ENCODE results near the gene TMED10. TPM values are rescaled to one million over a fixed set of nuclear protein-coding genes. Genes with fewer than 3 reads are reported as not detected.
A peak's percentile ranks its signal among the peaks of the same experiment; 100 is the strongest.

Gene TMED10
- total RNA-seq, 1 experiment from 2014 or later: 709 TPM

GRCh38 chr14:75150150-75150549 is 26.3 kb downstream of the TMED10 start:
- Histone ChIP-seq H4K20me1 (ENCODE audit: insufficient read depth) (peaks cover 55% of the 10 kb centered on the region), H3K4me2 (no peak overlapping the region), H3K36me3 (ENCODE audit: low read depth) (peaks cover 60% of the 10 kb centered on the region), H3K9me2 (ENCODE audit: insufficient read depth) (no peaks in the 10 kb centered on the region), H2AFZ (no peak overlapping the region), H3K27ac (no peak overlapping the region), H3F3A (ENCODE audit: insufficient read depth, low read depth) (peaks cover 18% of the 10 kb centered on the region), H3K27me3 (ENCODE audit: insufficient read depth, low read depth) (no peaks in the 10 kb centered on the region), H3K4me3 (no peak overlapping the region), H3K4me1 (replicated peaks; ENCODE audit: insufficient read depth) (no peaks in the 10 kb centered on the region), H3K79me2 (ENCODE audit: low read depth) (peaks cover 86% of the 10 kb centered on the region), H3K9me3 (ENCODE audit: insufficient read depth, low read depth) (no peaks in the 10 kb centered on the region)
- no TSS peak for BruUV-seq (replicated peaks)
- TF ChIP-seq EZH2 (IDR thresholded peaks at IDR 0.05; ENCODE audit: low read depth): no peak
- TF ChIP-seq, protein P1, sequence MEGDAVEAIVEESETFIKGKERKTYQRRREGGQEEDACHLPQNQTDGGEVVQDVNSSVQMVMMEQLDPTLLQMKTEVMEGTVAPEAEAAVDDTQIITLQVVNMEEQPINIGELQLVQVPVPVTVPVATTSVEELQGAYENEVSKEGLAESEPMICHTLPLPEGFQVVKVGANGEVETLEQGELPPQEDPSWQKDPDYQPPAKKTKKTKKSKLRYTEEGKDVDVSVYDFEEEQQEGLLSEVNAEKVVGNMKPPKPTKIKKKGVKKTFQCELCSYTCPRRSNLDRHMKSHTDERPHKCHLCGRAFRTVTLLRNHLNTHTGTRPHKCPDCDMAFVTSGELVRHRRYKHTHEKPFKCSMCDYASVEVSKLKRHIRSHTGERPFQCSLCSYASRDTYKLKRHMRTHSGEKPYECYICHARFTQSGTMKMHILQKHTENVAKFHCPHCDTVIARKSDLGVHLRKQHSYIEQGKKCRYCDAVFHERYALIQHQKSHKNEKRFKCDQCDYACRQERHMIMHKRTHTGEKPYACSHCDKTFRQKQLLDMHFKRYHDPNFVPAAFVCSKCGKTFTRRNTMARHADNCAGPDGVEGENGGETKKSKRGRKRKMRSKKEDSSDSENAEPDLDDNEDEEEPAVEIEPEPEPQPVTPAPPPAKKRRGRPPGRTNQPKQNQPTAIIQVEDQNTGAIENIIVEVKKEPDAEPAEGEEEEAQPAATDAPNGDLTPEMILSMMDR (conservative IDR thresholded peaks at IDR 0.05): no peak
- peak in 1 of 2 experiments; percentile 48 for DNase-seq
- POLR2A ChIA-PET (ENCODE audit: unreplicated experiment): no interaction called here
- CTCF ChIA-PET: no interaction called here
- intact Hi-C loops (cut with micrococcal nuclease; ENCODE audit: unreplicated experiment): no loop called here

DNA sequence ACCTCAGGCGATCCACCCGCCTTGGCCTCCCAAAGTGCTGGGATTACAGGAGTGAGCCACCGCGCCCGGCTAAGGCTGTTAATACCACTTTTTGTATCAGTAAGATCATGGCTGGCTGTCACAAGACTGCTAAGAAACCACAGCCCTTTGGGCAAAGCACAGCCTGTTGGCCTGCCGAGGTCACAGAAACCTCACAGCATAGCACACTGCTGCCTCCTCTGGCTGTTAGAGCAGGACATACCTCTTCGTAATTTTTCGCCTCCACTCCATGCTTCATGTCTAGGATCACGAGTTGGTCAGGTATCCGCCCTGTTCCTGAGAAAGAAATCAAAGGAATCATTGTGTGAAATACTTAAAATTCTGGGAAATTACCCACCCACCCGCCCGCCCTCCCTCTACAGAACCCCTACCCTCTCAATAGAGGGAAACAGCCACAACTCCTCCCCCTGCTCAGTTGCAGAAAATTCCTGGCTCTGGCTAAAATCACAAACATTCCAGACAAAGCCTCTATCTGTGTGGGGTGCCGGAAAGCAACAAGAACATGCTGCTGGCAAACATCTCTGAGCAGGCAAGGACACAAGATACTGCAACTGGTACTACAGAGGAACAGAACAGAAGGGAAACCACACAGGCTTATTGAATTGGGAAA is 28.9 kb downstream of the TMED10 start:
- Histone ChIP-seq H3K4me3 (no peak overlapping the region), H3K9me3 (ENCODE audit: insufficient read depth, low read depth) (no peaks in the 10 kb centered on the region), H3K79me2 (ENCODE audit: low read depth) (peaks cover 88% of the 10 kb centered on the region), H3K9me2 (ENCODE audit: insufficient read depth) (no peaks in the 10 kb centered on the region), H2AFZ (no peak overlapping the region), H3K27ac (no peak overlapping the region), H3K4me1 (replicated peaks; ENCODE audit: insufficient read depth) (no peaks in the 10 kb centered on the region), H3K27me3 (ENCODE audit: insufficient read depth, low read depth) (no peaks in the 10 kb centered on the region), H3F3A (ENCODE audit: insufficient read depth, low read depth) (peaks cover 40% of the 10 kb centered on the region), H4K20me1 (ENCODE audit: insufficient read depth) (peaks cover 55% of the 10 kb centered on the region), H3K4me2 (no peak overlapping the region), H3K36me3 (ENCODE audit: low read depth) (peaks cover 58% of the 10 kb centered on the region)
- no TSS peak for BruUV-seq (replicated peaks)
- CTCF ChIA-PET: interaction anchor here (0.6 kb wide), 3 partner anchors 76 to 502 kb away, joined by 3 to 8 read pairs (median 3); no protein-coding TSS in a partner anchor
- POLR2A ChIA-PET (ENCODE audit: unreplicated experiment): no interaction called here
- intact Hi-C loops (cut with micrococcal nuclease; ENCODE audit: unreplicated experiment): no loop called here
- DNase-seq: no peak
- no peak for TF ChIP-seq EZH2 (IDR thresholded peaks at IDR 0.05; ENCODE audit: low read depth)
- TF ChIP-seq, protein P1 (conservative IDR thresholded peaks at IDR 0.05): no peak

DNA sequence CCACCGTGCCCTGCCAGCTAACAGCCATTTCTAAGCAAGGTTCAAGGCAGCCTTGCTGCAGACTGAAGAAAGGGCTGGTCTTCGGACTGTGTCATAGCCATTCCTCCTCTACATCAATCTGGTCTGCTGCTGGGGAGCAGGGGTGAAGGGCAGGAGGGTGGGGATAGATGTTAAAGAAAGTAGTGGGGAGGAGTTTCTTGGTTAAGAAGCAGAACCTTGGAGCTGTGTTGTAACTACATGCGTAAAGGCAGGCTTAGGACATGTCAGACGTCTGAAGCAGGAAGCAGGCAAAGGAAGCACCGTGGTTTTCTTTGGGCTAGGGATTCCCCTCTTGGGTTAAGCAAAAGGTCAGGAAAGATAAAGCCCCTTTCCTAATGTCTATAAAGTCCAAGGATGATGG is 31.5 kb downstream of the TMED10 start:
- intact Hi-C loops (cut with micrococcal nuclease; ENCODE audit: unreplicated experiment): no loop called here
- H3K9me2 ChIP-seq (ENCODE audit: insufficient read depth): no peaks in the 10 kb centered on the region
- H2AFZ ChIP-seq: no peak overlapping the region
- no peaks in the 10 kb centered on the region for H3K9me3 ChIP-seq (ENCODE audit: insufficient read depth, low read depth)
- peaks cover 32% of the 10 kb centered on the region for H3K36me3 ChIP-seq (ENCODE audit: low read depth)
- ChIA-PET POLR2A (ENCODE audit: unreplicated experiment) (no interaction called here), CTCF (no interaction called here)
- no peak overlapping the region for H3K27ac ChIP-seq
- no peak overlapping the region for H3K4me2 ChIP-seq
- peaks cover 59% of the 10 kb centered on the region for H4K20me1 ChIP-seq (ENCODE audit: insufficient read depth)
- H3K4me3 ChIP-seq: no peak overlapping the region
- BruUV-seq (replicated peaks): no TSS peak
- no peak for DNase-seq
- H3K4me1 ChIP-seq (replicated peaks; ENCODE audit: insufficient read depth): no peaks in the 10 kb centered on the region
- no peaks in the 10 kb centered on the region for H3K27me3 ChIP-seq (ENCODE audit: insufficient read depth, low read depth)
- TF ChIP-seq, protein P1 (conservative IDR thresholded peaks at IDR 0.05): no peak
- no peak for TF ChIP-seq EZH2 (IDR thresholded peaks at IDR 0.05; ENCODE audit: low read depth)
- H3F3A ChIP-seq (ENCODE audit: insufficient read depth, low read depth): peaks cover 44% of the 10 kb centered on the region
- peaks cover 88% of the 10 kb centered on the region for H3K79me2 ChIP-seq (ENCODE audit: low read depth)

Measured in PC-9 (cell line).